Activated CD4-positive, alpha-beta T cell treated with anti-CD3 and anti-CD28 coated beads, Interleukin-2, amount 50 U/mL, for 16 hours (primary cell): ENCODE measurements around the gene COL10A1.
"Not testable (repeated sequence)": the region's sequence is repeated elsewhere in the genome, so short reads cannot be mapped to it uniquely, and the experiment has no call there.

Experiments
- DNase-seq: peaks from one replicate; pipeline ENCODE4 v3.0.0-alpha.2; 2020

COL10A1 gene

GRCh38 chr6:116118608-116119007 is 7.3 kb downstream of the COL10A1 start:
- DNase-seq, result peak; percentile 35

DNA sequence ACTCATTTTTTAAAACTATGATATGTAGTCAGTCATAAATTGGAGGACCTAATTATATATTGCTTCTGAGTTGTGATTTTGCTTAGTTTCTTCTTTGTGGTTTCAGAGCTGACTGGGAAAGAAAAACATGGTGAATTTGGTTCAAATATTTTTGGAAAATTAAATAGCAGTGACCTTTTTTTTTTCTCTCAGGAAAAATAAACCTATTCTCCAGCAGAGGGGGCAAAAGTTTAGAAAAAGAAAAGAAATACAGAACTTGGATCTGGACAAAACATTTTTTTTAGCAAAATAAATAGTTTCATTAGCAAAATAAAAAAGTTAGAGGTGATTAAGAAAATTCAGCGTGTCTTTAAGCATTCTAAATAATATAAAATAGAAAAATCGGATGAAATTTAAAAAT is 10.2 kb downstream of the COL10A1 start:
- no peak for DNase-seq

DNA sequence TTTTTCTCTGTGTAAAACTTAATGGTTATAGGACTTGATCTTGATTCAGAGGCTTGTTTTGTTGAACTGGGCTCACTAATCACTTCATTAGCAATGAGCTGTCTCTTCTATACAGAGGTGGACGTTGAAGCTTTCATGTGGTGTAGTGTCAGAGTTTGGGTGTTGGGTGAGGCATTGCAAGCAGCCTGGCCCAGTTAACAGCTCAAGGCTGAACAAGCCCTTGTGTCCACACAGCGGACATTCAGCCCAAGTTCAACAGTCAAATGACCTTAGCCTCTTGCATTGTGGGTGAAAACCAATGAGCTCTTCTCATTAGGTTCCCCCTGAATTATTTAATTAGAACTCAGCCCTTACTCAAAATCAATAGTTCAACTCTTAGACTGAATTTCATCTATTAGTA is 12.5 kb downstream of the COL10A1 start:
- no peak for DNase-seq

GRCh38 chr6:116111552-116112528 is 14.1 kb downstream of the COL10A1 start:
- peak; percentile 38 for DNase-seq

DNA sequence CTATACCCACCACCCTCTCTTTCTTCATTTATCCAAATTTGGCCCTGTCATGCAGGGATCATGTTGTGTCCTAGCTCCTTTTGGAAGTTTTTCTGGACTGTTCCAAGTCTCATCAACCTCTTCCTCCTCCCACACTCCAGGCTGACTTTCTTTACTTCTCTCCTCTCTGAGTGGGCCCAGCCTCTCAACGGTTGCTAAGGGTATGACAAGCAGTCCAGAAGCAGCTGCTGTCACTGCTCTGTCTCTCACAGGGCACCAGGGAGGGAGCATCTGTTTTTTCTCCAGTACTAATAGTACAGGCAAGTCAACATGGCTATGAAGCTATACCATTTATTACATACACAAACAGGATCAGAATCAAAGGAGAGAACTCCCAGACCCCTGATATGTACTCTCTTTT is 17.1 kb downstream of the COL10A1 start:
- DNase-seq, result no peak

DNA sequence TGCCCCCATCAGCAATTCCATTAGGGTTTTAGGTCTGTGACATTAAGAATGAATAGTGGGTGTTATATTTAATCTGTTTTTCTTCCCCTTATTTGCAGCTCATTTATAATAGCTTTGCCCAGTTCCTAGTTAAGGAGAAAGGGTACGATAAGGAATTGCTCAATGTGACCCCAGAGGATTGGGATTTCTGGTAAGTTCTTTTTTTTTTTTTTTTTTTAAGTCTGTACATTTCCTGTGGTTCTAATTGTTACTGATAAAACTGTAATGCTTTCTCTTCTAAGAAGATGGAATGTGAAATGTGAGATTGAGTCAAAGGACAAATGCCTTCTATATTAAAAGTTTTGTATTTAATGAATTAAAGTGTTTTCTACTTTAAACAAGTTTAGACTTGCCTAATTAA is 19.8 kb downstream of the COL10A1 start:
- no peak for DNase-seq

GRCh38 chr6:116105247-116105646 is 20.7 kb downstream of the COL10A1 start:
- no peak for DNase-seq

- DNase-seq, result no peak
These were observed 21.3 kb downstream of the COL10A1 start for GRCh38 chr6:116104636-116105035.

- no peak for DNase-seq
These were observed 23.1 kb downstream of the COL10A1 start for GRCh38 chr6:116102873-116103272.

GRCh38 chr6:116101790-116102189 is 24.1 kb downstream of the COL10A1 start:
- DNase-seq, result no peak

DNA sequence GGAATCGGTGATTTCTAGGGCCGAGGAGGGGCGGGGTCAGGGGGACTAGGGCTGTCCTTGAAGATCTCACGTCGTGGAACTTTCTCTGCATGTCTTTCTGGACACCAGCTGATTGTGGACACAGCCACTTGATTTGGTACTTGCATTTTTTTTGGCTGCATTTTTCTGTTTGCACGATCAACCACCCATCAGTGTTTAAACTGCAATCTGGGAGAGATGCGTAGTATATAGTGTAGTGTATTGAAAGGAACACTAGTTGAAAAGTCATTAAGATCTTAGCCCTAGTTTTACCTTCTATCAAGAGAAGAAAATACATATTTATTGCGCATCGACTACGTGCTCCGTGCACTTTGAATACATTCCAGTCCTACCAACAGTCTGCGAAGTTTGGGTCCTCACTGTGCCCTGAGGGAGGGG is 24.6 kb downstream of the COL10A1 start:
- no peak for DNase-seq

- peak; percentile 85 for DNase-seq
These were observed 25.3 kb downstream of the COL10A1 start, which contains the start of gene NT5DC1 for GRCh38 chr6:116100419-116101301. Gene NT5DC1 (plus strand): TSS chr6:116100853. CDS start chr6:116100931, 78 bp downstream.

GRCh38 chr6:116099036-116099435 is 26.9 kb downstream of the COL10A1 start:
- DNase-seq, result no peak

DNA sequence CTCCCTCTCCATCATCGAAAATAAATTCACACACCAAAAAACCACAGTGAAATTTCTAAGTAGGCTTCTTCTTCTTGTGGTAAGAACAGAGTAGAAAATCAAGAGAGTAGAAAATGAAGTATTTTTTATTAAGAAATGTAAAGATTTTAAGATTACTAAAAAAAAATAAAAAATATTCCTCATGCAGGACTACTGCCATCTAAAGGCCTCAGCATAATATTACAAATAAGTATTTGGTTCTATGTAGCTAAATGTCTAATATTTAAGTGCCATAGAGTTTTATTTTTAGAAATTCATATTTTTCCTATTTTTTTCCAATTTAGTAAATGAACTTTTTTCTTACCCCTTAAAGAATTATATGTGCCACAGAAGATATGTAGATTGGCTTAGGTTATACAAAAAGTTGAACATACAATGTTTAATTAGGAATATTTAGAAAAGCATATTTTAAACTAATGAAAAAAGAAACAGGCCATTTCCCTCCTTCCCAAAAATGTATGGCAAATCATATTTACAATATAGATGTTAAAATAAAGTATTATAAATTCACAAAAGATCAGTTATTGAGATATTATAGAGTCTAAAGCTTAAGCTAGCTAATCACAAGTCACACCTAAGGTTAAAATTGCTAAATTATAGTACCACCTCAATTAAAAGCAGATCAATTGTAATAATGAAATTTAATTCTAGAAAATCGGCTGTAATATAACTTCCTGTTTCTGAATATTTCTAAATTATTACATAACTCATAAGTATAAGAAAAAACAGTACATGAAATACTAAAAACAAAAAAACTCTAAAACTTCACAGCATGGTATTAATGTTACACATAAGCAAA is 28.7 kb downstream of the COL10A1 start:
- DNase-seq, result no peak

- not testable (repeated sequence) for DNase-seq
These were observed 29.7 kb downstream of the COL10A1 start for GRCh38 chr6:116096048-116096759.

DNA sequence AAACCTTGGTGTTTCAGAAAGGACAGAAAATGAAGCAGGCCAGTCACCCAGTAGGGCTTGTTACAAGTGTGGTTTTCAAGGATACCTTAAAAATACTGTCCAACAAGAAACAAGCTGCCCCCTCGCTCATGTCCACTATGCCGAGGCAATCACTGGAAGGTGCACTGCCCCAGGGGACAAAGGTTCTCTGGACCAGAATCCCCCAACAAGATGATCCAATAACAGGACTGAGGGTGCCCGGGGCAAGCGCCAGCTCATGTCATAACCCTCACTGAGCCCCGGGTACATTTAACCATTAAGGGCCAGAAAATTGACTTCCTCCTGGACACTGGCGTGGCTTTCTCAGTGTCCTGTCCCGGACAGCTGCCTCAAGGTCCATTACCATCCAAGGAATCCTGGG is 31.9 kb downstream of the COL10A1 start:
- DNase-seq, result no peak

GRCh38 chr6:116090251-116090650 is 35.7 kb downstream of the COL10A1 start:
- peak; percentile 55 for DNase-seq

DNA sequence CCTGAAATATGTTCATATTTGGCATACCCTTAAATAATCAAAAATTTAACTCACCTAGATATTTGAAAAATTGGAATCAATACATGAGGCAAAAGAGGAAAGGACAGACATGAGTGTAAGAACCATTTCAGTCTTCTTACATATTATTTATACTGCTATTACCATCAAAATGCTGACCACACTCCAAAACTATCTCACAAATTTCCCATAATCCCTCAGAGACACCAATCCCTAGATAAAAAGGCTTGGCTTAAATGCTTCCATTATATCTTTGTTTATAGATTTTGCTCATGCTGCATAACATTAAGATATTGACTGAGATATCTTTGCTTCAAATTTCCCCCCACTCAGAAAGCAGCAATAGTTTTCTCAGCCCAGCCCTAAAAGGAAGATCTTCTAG is 37.0 kb downstream of the COL10A1 start:
- DNase-seq, result no peak

DNA sequence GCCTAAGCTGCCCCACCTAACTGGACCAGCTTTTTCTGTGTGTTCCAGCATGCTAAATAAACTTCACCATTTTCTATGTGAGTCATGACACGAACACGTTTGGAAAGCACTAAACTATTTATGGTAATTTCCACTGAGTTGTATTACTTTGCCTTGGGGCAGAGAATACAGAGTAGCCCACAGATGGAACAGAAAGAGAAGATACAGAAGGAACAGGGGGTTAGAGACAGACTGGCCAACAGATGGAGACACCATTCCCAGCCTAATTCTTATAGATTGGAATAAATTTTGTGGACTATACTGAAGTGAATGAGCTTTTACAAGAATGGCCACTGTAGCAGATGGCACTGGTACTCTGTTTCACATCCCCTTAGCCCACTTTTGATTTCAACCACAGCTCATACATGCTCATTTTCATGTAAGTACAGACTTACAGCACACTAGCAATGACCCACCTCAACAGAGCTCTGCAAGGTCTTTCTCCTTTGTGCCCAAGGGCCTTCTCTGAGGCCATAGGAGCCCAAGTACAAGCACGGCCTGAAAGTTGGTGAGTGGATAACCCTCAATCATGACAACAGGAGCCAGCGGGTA is 38.4 kb downstream of the COL10A1 start:
- DNase-seq, result no peak

DNA sequence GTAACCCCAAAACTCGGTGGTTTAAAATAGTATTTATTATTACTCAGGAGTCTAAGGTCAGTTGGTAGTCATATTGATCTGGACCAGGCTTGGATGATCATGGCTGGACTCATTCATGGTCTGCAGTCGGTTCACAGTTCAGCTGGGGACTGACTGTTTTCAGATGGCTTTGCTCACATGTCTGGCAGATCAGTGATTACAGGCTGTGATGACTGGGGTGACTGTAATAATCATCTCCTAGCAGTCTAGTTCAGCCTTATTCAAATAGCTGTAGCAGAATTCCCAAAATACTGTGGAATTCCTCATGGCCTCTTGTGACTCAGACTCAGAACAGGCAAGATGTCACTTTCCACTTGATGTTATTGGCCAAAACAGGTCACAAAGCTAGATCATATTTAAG is 41.6 kb downstream of the COL10A1 start:
- no peak for DNase-seq

DNA sequence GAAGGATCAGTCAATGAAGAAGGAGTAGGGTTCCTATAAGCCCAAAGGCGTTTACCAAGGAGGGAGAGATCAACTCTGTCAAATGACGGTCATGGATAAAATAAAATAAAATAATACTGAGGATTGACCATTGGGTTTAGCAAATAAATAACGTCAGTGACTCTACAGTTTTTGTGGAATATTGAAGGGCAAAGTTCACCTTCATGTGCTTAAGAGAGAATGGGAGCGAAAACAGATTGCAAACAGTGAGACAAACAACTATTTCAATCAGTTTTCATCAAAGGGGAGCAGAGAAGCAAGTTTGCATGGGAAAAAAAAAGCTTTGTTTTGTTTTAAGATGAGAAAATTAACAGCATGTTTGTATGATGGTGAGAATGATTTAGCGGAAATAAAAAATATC is 42.9 kb downstream of the COL10A1 start:
- DNase-seq, result no peak

DNA sequence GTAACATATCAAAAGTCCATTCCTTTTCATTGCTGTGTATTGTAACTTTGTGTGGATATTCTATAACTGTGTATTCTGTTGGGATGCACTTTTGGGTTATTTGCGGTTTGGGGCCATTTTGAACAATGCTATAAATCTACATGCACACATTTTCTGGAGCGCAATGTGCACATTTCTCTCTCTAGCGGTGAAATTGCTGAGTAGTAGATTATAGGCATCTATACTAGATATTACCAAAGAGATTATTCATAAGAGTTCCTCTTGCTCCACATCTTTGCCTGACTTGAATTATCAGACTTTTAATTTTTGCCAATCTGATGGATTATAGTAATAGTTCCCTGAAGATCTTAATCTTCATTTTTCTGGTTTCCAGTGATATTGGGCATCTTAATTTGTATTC is 47.0 kb downstream of the COL10A1 start:
- no peak for DNase-seq
